Measurements from ENCODE around the gene NKAIN4. TPM values are rescaled to one million over a fixed set of nuclear protein-coding genes. Genes with fewer than 3 reads are reported as not detected.

Gene NKAIN4
- polyA plus RNA-seq, 4 donors = 0.51 to 5.9 TPM; not detected in 2

DNA sequence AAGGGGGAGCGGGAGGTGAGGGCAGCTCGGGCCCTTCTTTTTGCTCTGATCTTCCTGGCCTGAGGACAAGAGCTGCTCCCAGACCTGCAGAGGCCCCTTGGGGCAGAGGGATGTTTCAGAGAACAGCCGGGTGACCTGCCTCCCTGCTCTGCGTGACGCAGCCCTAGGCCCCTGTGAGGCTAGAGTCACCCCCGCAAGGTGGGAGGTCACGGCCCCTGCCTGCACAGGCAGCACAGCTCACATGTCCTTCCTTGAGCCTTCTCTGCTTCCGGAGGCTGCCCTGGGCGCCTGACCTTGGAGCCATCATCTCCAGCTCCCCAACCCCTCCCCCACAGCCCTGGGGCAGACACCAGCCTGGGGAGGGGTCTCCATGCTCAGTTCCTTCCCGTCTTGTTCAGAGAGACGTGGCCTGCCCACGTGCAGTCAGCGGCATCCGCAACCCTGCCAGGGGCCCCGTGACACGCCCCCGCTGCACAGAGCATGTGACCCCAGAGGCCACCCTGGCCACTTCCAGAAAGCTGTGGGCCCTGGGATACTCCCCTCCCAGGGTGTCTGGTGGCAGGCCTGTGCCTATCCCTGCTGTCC lies 18.8 kb downstream of the NKAIN4 start, which contains the start of gene BIRC7:
Gene BIRC7 (plus strand): TSS at position 507 of the 585 bp plus-strand sequence. CDS start 192 bp downstream, outside the sequence.
- 27 to 41% (median 30%) methylated on average over 17 of the region's 17 CpGs for WGBS, 3 donors
- Histone ChIP-seq H3K4me3 (ENCODE audit: low read depth in 1 of 3, low read length in 3 of 3) (no peak within 1 kb of the TSS), H3K27ac (ENCODE audit: low read depth in 1 of 3, low read length in 2 of 3) (no peak within 1 kb of the TSS), H3K9me3 (ENCODE audit: control insufficient read depth in 2 of 2, insufficient read depth in 1 of 2, low read depth in 1 of 2, low read length in 1 of 2) (no peaks in the 10 kb centered on the region), H3K36me3 (ENCODE audit: control insufficient read depth in 3 of 3, insufficient read depth in 2 of 3, low read depth in 1 of 3, low read length in 3 of 3) (no peaks in the 10 kb centered on the region), H3K27me3 (ENCODE audit: control insufficient read depth in 3 of 3, insufficient read depth in 3 of 3, low read length in 3 of 3) (peaks cover 0 to 17% (median 4%) of the 10 kb centered on the region in 3 donors), H3K4me1 (ENCODE audit: control insufficient read depth in 3 of 3, insufficient read depth in 2 of 3, low read depth in 1 of 3, low read length in 2 of 3) (peaks cover 0 to 4% (median 0%) of the 10 kb centered on the region in 3 donors)
- peak in 1 of 2 donors; percentile 72 for DNase-seq
- FAIRE-seq = no peak

DNA sequence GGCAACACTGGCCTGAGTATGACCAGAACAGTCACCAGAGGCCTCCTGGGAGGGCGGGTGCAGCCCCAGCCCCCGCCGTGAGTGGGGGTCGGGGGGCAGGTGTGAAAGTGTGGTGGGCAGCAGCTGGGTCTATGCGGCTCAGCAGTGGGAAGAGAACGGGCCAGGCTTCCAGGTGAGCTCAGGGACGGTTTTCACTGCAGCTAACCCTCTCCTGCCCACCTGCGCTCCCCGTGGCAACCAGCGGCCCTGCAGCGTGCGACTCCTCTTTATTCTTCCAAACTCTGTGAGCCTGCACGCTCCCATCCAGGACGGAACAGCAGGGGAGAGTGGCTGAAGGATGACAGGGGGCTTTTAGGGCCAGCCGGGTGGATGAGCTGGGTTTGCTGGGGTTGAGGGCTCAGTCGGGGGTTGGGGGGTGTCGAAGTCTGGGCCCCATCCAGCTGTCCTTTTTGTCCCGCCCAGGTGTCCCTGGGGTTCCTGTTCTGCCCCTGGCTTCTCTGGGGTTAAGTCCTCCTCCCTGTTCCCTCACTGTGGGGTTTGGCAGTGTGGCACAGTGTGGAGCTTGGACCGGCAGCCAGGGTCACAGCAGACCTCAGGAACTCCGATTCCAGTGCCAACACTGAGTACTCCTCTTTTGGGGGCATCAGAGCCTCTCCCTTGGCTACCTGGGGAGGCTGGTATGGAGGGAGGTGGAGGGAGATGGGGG lies 19.4 kb downstream of the NKAIN4 start:
- H3K9me3 ChIP-seq (ENCODE audit: control insufficient read depth in 2 of 2, insufficient read depth in 1 of 2, low read depth in 1 of 2, low read length in 1 of 2) = no peaks in the 10 kb centered on the region
- H3K27ac ChIP-seq (ENCODE audit: low read depth in 1 of 3, low read length in 2 of 3) = no peak overlapping the region
- 9 to 22% (median 15%) methylated on average over 20 of the region's 20 CpGs for WGBS, 3 donors
- no peak overlapping the region for H3K4me3 ChIP-seq (ENCODE audit: low read depth in 1 of 3, low read length in 3 of 3)
- DNase-seq = peak; percentile 13 to 55
- H3K27me3 ChIP-seq (ENCODE audit: control insufficient read depth in 3 of 3, insufficient read depth in 3 of 3, low read length in 3 of 3) = peaks cover 0 to 23% (median 4%) of the 10 kb centered on the region in 3 donors
- H3K36me3 ChIP-seq (ENCODE audit: control insufficient read depth in 3 of 3, insufficient read depth in 2 of 3, low read depth in 1 of 3, low read length in 3 of 3) = no peaks in the 10 kb centered on the region
- FAIRE-seq = no peak
- peaks cover 0 to 4% (median 0%) of the 10 kb centered on the region in 3 donors for H3K4me1 ChIP-seq (ENCODE audit: control insufficient read depth in 3 of 3, insufficient read depth in 2 of 3, low read depth in 1 of 3, low read length in 2 of 3)

DNA sequence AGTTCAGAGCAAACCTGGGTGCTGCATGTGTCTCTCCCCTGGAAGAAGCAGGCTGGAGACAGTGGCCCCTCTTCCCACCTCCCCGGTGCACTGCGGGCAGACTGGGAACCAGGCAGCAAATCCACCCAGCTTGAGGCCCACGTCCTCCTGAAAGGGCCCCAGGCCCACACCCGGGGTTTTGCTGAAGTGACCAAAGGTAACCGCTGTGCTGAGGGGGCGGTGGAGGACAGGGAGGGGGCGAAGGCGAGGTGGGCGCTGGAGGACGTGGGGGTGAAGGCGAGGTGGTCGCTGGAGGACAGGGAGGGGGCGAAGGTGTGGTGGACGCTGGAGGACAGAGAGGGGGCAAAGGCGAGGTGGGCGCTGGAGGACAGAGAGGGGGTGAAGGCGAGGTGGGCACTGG lies 20.3 kb downstream of the NKAIN4 start:
- no peaks in the 10 kb centered on the region for H3K36me3 ChIP-seq (ENCODE audit: control insufficient read depth in 3 of 3, insufficient read depth in 2 of 3, low read depth in 1 of 3, low read length in 3 of 3)
- H3K27me3 ChIP-seq (ENCODE audit: control insufficient read depth in 3 of 3, insufficient read depth in 3 of 3, low read length in 3 of 3) = peaks cover 0 to 30% (median 4%) of the 10 kb centered on the region in 3 donors
- peaks cover 0 to 4% (median 0%) of the 10 kb centered on the region in 3 donors for H3K4me1 ChIP-seq (ENCODE audit: control insufficient read depth in 3 of 3, insufficient read depth in 2 of 3, low read depth in 1 of 3, low read length in 2 of 3)
- H3K4me3 ChIP-seq (ENCODE audit: low read depth in 1 of 3, low read length in 3 of 3) = no peak overlapping the region
- no peak overlapping the region for H3K27ac ChIP-seq (ENCODE audit: low read depth in 1 of 3, low read length in 2 of 3)
- WGBS, 3 donors = 81 to 88% (median 83%) methylated on average over 16 to 17 of the region's 17 CpGs
- H3K9me3 ChIP-seq (ENCODE audit: control insufficient read depth in 2 of 2, insufficient read depth in 1 of 2, low read depth in 1 of 2, low read length in 1 of 2) = no peaks in the 10 kb centered on the region
- no peak for DNase-seq
- FAIRE-seq = no peak

DNA sequence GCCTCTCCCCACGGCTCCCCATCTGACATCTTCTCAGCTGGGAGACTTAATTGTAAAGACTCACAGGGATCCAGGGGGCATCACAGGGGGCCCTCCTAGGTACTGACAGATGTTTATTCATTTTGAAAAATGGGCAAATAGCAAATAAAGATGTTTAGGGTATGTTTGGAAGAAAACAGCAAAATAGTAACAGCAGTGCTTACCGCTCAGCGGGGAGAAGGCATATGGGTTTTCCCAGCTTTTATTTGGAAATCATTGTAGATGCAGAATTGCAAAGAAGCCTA lies 21.3 kb downstream of the NKAIN4 start:
- DNase-seq = no peak
- 64 to 89% (median 70%) methylated on average over 3 of the region's 3 CpGs for WGBS, 3 donors
- no peaks in the 10 kb centered on the region for H3K9me3 ChIP-seq (ENCODE audit: control insufficient read depth in 2 of 2, insufficient read depth in 1 of 2, low read depth in 1 of 2, low read length in 1 of 2)
- FAIRE-seq = no peak
- peaks cover 0 to 34% (median 4%) of the 10 kb centered on the region in 3 donors for H3K27me3 ChIP-seq (ENCODE audit: control insufficient read depth in 3 of 3, insufficient read depth in 3 of 3, low read length in 3 of 3)
- peaks cover 0 to 4% (median 0%) of the 10 kb centered on the region in 3 donors for H3K4me1 ChIP-seq (ENCODE audit: control insufficient read depth in 3 of 3, insufficient read depth in 2 of 3, low read depth in 1 of 3, low read length in 2 of 3)
- H3K36me3 ChIP-seq (ENCODE audit: control insufficient read depth in 3 of 3, insufficient read depth in 2 of 3, low read depth in 1 of 3, low read length in 3 of 3) = no peaks in the 10 kb centered on the region
- H3K27ac ChIP-seq (ENCODE audit: low read depth in 1 of 3, low read length in 2 of 3) = no peak overlapping the region
- H3K4me3 ChIP-seq (ENCODE audit: low read depth in 1 of 3, low read length in 3 of 3) = no peak overlapping the region

DNA sequence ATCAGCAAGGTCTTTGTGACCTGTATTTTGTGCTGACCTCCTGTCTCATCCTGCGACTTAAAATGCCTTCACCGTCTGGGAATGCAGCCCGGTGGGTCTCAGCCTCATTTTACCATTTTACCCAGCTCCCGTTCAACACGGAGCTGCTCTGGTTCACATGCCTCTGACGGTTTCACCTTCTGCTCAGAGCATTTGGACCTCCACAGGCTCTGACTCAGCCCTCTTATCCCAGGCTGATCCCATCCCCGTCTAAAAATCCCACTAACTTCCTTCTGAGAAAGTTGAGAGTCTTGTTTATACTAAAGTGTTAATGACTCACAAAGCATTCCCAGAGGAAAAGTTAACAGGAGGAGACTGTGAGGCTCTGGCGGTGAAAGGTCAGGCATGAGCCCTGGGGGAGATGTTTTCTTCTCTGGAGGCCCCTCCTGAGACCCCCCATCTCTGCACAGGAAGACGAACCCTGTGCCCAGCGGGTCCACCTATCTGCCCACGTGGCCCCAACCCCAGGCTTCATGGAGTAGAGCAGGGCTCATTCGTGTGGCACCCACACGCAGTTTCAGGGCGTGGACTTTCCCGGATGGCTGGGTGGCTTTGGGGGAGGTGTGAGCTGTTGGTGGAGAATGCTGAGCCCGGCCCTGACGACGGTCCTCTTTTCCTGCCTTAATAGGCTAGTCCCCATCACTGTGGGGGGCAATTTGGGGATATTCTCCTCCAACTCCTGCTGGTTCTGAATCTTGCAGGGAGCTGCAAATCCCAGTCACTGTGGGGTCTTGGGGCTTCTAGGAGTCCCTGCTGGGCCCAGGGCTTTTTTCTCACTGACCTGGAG lies 21.8 kb downstream of the NKAIN4 start:
- peak overlapping the region in 1 of 3 donors; percentile 46 for H3K27ac ChIP-seq (ENCODE audit: low read depth in 1 of 3, low read length in 2 of 3)
- H3K4me3 ChIP-seq (ENCODE audit: low read depth in 1 of 3, low read length in 3 of 3) = no peak overlapping the region
- DNase-seq (no peak), FAIRE-seq (no peak)
- no peaks in the 10 kb centered on the region for H3K36me3 ChIP-seq (ENCODE audit: control insufficient read depth in 3 of 3, insufficient read depth in 2 of 3, low read depth in 1 of 3, low read length in 3 of 3)
- WGBS, 3 donors = 27 to 39% (median 34%) methylated on average over 18 of the region's 18 CpGs
- peaks cover 0 to 4% (median 0%) of the 10 kb centered on the region in 3 donors for H3K4me1 ChIP-seq (ENCODE audit: control insufficient read depth in 3 of 3, insufficient read depth in 2 of 3, low read depth in 1 of 3, low read length in 2 of 3)
- no peaks in the 10 kb centered on the region for H3K9me3 ChIP-seq (ENCODE audit: control insufficient read depth in 2 of 2, insufficient read depth in 1 of 2, low read depth in 1 of 2, low read length in 1 of 2)
- peaks cover 0 to 34% (median 4%) of the 10 kb centered on the region in 3 donors for H3K27me3 ChIP-seq (ENCODE audit: control insufficient read depth in 3 of 3, insufficient read depth in 3 of 3, low read length in 3 of 3)

DNA sequence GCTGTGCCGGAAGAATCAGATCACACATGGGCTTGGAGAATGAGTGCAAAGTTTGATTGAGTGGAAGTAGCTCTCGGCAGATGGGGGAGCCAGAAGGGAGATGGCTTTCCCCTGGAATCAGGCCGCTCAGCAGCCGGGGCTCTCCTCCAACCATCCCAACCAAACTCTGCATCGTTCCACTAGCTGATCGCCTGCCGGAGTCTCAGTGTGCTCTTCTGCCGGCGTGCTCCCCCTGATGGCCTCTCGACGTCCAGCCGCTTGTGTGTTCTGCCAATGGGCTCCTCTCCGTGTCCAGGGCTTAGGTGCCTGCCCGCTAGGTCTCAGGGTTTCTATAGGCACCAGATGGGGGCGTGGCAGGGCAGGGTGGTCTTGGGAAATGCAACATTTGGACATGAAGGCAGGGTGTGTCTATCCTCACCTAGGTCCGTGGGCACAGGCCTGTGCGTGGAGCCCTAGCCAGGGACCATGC lies 23.4 kb downstream of the NKAIN4 start:
- Histone ChIP-seq H3K36me3 (ENCODE audit: control insufficient read depth in 3 of 3, insufficient read depth in 2 of 3, low read depth in 1 of 3, low read length in 3 of 3) (no peaks in the 10 kb centered on the region), H3K27ac (ENCODE audit: low read depth in 1 of 3, low read length in 2 of 3) (no peak overlapping the region), H3K4me3 (ENCODE audit: low read depth in 1 of 3, low read length in 3 of 3) (no peak overlapping the region), H3K4me1 (ENCODE audit: control insufficient read depth in 3 of 3, insufficient read depth in 2 of 3, low read depth in 1 of 3, low read length in 2 of 3) (peaks cover 0 to 4% (median 0%) of the 10 kb centered on the region in 3 donors), H3K9me3 (ENCODE audit: control insufficient read depth in 2 of 2, insufficient read depth in 1 of 2, low read depth in 1 of 2, low read length in 1 of 2) (no peaks in the 10 kb centered on the region), H3K27me3 (ENCODE audit: control insufficient read depth in 3 of 3, insufficient read depth in 3 of 3, low read length in 3 of 3) (peaks cover 0 to 34% (median 4%) of the 10 kb centered on the region in 3 donors)
- no peak for FAIRE-seq
- DNase-seq = peak; percentile 43 to 63
- WGBS, 3 donors = 8 to 14% (median 10%) methylated on average over 17 of the region's 17 CpGs

DNA sequence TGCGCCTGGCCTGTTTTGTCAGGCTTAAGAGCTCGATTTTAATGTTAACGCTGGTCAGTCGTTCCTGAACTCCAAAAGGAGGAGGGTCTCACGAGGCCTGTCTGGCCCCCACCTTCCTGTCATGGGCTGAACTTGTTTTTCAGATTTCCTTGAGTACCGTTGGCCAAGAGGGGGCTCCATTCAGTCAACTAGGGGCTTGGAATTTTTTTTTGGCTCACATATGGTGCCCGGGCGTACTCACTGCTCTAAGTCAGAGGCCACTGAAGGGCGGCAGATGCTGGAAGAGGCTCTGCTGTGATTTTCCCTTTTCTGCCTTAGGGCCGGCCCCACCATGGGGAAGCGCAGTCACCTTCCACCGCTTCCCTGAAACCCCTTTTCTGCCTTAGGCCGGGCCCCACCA lies 25.5 kb downstream of the NKAIN4 start:
- H3K9me3 ChIP-seq (ENCODE audit: control insufficient read depth in 2 of 2, insufficient read depth in 1 of 2, low read depth in 1 of 2, low read length in 1 of 2) = no peaks in the 10 kb centered on the region
- no peaks in the 10 kb centered on the region for H3K36me3 ChIP-seq (ENCODE audit: control insufficient read depth in 3 of 3, insufficient read depth in 2 of 3, low read depth in 1 of 3, low read length in 3 of 3)
- no peak overlapping the region for H3K27ac ChIP-seq (ENCODE audit: low read depth in 1 of 3, low read length in 2 of 3)
- WGBS, 3 donors = 57 to 63% (median 59%) methylated on average over 13 of the region's 13 CpGs
- H3K4me3 ChIP-seq (ENCODE audit: low read depth in 1 of 3, low read length in 3 of 3) = no peak overlapping the region
- H3K4me1 ChIP-seq (ENCODE audit: control insufficient read depth in 3 of 3, insufficient read depth in 2 of 3, low read depth in 1 of 3, low read length in 2 of 3) = no peaks in the 10 kb centered on the region
- FAIRE-seq (no peak), DNase-seq (no peak)
- H3K27me3 ChIP-seq (ENCODE audit: control insufficient read depth in 3 of 3, insufficient read depth in 3 of 3, low read length in 3 of 3) = peaks cover 0 to 34% (median 4%) of the 10 kb centered on the region in 3 donors

DNA sequence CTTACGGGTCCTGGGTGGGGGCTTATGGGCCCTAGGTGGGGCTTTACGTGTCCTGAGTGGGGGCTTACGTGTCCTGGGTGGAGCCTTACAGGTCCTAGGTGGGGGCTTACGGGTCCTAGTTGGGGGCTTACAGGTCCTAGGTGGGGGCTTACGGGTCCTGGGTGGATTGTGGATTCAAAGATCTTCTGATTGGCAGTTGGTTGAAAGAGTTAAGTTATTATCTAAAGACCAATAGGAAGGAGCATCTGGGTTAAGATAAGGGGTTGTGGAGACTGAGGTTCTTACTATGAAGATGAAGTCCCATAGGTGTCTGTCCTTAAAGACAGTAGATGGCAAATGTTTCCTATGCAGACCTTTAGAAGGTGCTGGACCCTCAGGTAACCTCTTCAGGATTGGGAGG lies 27.0 kb downstream of the NKAIN4 start:
- no peak for DNase-seq
- no peaks in the 10 kb centered on the region for H3K9me3 ChIP-seq (ENCODE audit: control insufficient read depth in 2 of 2, insufficient read depth in 1 of 2, low read depth in 1 of 2, low read length in 1 of 2)
- H3K27ac ChIP-seq (ENCODE audit: low read depth in 1 of 3, low read length in 2 of 3) = no peak overlapping the region
- no peaks in the 10 kb centered on the region for H3K4me1 ChIP-seq (ENCODE audit: control insufficient read depth in 3 of 3, insufficient read depth in 2 of 3, low read depth in 1 of 3, low read length in 2 of 3)
- no peak overlapping the region for H3K4me3 ChIP-seq (ENCODE audit: low read depth in 1 of 3, low read length in 3 of 3)
- H3K27me3 ChIP-seq (ENCODE audit: control insufficient read depth in 3 of 3, insufficient read depth in 3 of 3, low read length in 3 of 3) = peaks cover 0 to 27% (median 0%) of the 10 kb centered on the region in 3 donors
- FAIRE-seq = no peak
- 75 to 89% (median 83%) methylated on average over 5 of the region's 5 CpGs for WGBS, 3 donors
- no peaks in the 10 kb centered on the region for H3K36me3 ChIP-seq (ENCODE audit: control insufficient read depth in 3 of 3, insufficient read depth in 2 of 3, low read depth in 1 of 3, low read length in 3 of 3)

Measured in small intestine (tissue), 7 donors.